ENCODE measurements around the gene JDP2.

JDP2 gene

GRCh38 chr14:75418850-75419768, 8.7 kb upstream of the JDP2 start:
- in situ Hi-C loops (cut with HindIII; ENCODE audit: low pct_unique_long_range_greater_than_20kb, low sequenced_read_pairs), result no loop called here
- DNase-seq (ENCODE audit: low read depth in 1 of 2, low spot score in 1 of 2), result peak; percentile 68 to 73
- TF ChIP-seq JUND (IDR thresholded peaks at IDR 0.05; ENCODE audit: low read depth), result no peak

GRCh38 chr14:75422169-75422568, 5.7 kb upstream of the JDP2 start:
- no peak for DNase-seq (ENCODE audit: low read depth in 1 of 2, low spot score in 1 of 2)
- in situ Hi-C loops (cut with HindIII; ENCODE audit: low pct_unique_long_range_greater_than_20kb, low sequenced_read_pairs), result no loop called here
- TF ChIP-seq JUND (IDR thresholded peaks at IDR 0.05; ENCODE audit: low read depth), result no peak

- no peak for DNase-seq (ENCODE audit: low read depth in 1 of 2, low spot score in 1 of 2)
- in situ Hi-C loops (cut with HindIII; ENCODE audit: low pct_unique_long_range_greater_than_20kb, low sequenced_read_pairs), result no loop called here
- TF ChIP-seq JUND (IDR thresholded peaks at IDR 0.05; ENCODE audit: low read depth), result no peak
Measured at GRCh38 chr14:75424496-75424895, 3.3 kb upstream of the JDP2 start.

- no peak for TF ChIP-seq JUND (IDR thresholded peaks at IDR 0.05; ENCODE audit: low read depth)
Measured at GRCh38 chr14:75425446-75425845, 2.4 kb upstream of the JDP2 start.

GRCh38 chr14:75426332-75427125, 1.3 kb upstream of the JDP2 start:
- DNase-seq (ENCODE audit: low read depth in 1 of 2, low spot score in 1 of 2), result no peak
- no peak for TF ChIP-seq JUND (IDR thresholded peaks at IDR 0.05; ENCODE audit: low read depth)
- in situ Hi-C loops (cut with HindIII; ENCODE audit: low pct_unique_long_range_greater_than_20kb, low sequenced_read_pairs), result no loop called here

More at GRCh38 chr14:75425446-75425845, 2.4 kb upstream of the JDP2 start:
- in situ Hi-C loops (cut with HindIII; ENCODE audit: low pct_unique_long_range_greater_than_20kb, low sequenced_read_pairs), result no loop called here
- DNase-seq (ENCODE audit: low read depth in 1 of 2, low spot score in 1 of 2), result no peak

- TF ChIP-seq JUND (IDR thresholded peaks at IDR 0.05; ENCODE audit: low read depth), result no peak
- DNase-seq (ENCODE audit: low read depth in 1 of 2, low spot score in 1 of 2), result no peak
- in situ Hi-C loops (cut with HindIII; ENCODE audit: low pct_unique_long_range_greater_than_20kb, low sequenced_read_pairs), result no loop called here
Measured at GRCh38 chr14:75427126-75427481, 718 bp upstream of the JDP2 start.

- DNase-seq (ENCODE audit: low read depth in 1 of 2, low spot score in 1 of 2), result peak in 1 of 2 experiments; percentile 75
- in situ Hi-C loops (cut with HindIII; ENCODE audit: low pct_unique_long_range_greater_than_20kb, low sequenced_read_pairs), result no loop called here
- TF ChIP-seq JUND (IDR thresholded peaks at IDR 0.05; ENCODE audit: low read depth), result no peak
Measured at GRCh38 chr14:75428230-75429104, 645 bp downstream of the JDP2 start.

GRCh38 chr14:75429562-75429961, 1.7 kb downstream of the JDP2 start:
- no peak for TF ChIP-seq JUND (IDR thresholded peaks at IDR 0.05; ENCODE audit: low read depth)
- in situ Hi-C loops (cut with HindIII; ENCODE audit: low pct_unique_long_range_greater_than_20kb, low sequenced_read_pairs), result no loop called here
- no peak for DNase-seq (ENCODE audit: low read depth in 1 of 2, low spot score in 1 of 2)

- no peak for TF ChIP-seq JUND (IDR thresholded peaks at IDR 0.05; ENCODE audit: low read depth)
- DNase-seq (ENCODE audit: low read depth in 1 of 2, low spot score in 1 of 2), result no peak
- in situ Hi-C loops (cut with HindIII; ENCODE audit: low pct_unique_long_range_greater_than_20kb, low sequenced_read_pairs), result no loop called here
Measured at GRCh38 chr14:75430116-75430515, 2.3 kb downstream of the JDP2 start.

- peak; percentile 69 to 72 for DNase-seq (ENCODE audit: low read depth in 1 of 2, low spot score in 1 of 2)
- in situ Hi-C loops (cut with HindIII; ENCODE audit: low pct_unique_long_range_greater_than_20kb, low sequenced_read_pairs), result no loop called here
- TF ChIP-seq JUND (IDR thresholded peaks at IDR 0.05; ENCODE audit: low read depth), result no peak
Measured at GRCh38 chr14:75430526-75430925, 2.7 kb downstream of the JDP2 start.

- DNase-seq (ENCODE audit: low read depth in 1 of 2, low spot score in 1 of 2), result peak; percentile 41 to 55
- TF ChIP-seq JUND (IDR thresholded peaks at IDR 0.05; ENCODE audit: low read depth), result no peak
- in situ Hi-C loops (cut with HindIII; ENCODE audit: low pct_unique_long_range_greater_than_20kb, low sequenced_read_pairs), result no loop called here
Measured at GRCh38 chr14:75430976-75431375, 3.2 kb downstream of the JDP2 start.

- TF ChIP-seq JUND (IDR thresholded peaks at IDR 0.05; ENCODE audit: low read depth), result no peak
Measured at GRCh38 chr14:75431827-75432226, 4.0 kb downstream of the JDP2 start.

More at GRCh38 chr14:75431827-75432226, 4.0 kb downstream of the JDP2 start:
- in situ Hi-C loops (cut with HindIII; ENCODE audit: low pct_unique_long_range_greater_than_20kb, low sequenced_read_pairs), result no loop called here
- no peak for DNase-seq (ENCODE audit: low read depth in 1 of 2, low spot score in 1 of 2)

Measured in T47D (cell line).